Measurements from ENCODE around the gene EFHB. TPM values are rescaled to one million over a fixed set of nuclear protein-coding genes. Genes with fewer than 3 reads are reported as not detected.
"Not testable (repeated sequence)": the region's sequence is repeated elsewhere in the genome, so short reads cannot be mapped to it uniquely, and the experiment has no call there.

EFHB gene
- total RNA-seq, 4 donors from 2014 or later, result 0.80 to 0.88 (median 0.88) TPM; not detected in 1

DNA sequence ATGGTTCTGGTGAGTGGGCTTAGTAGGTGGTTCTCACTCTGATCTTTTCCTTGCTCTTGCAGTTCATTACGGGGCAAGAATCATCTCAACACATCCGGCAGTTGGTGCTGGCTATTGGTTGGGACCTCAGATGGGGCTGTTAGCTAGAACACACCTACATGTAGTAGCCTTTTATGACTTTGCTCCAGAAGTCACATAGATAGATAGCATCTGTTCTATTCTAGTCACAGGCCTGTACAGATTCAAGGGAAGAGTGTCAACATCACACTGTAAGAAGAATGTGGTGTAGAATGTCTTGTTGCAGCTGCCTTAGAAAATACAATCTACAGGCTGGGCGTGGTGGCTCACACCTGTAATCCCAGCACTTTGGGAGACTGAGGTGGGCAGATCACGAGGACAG is 27.9 kb upstream of the EFHB start:
- intact Hi-C loops (cut with DNase I; ENCODE audit: low total_unique reads), result no loop called here
- TF ChIP-seq POLR2A (IDR thresholded peaks at IDR 0.05), result no peak
- TF ChIP-seq, protein P1, sequence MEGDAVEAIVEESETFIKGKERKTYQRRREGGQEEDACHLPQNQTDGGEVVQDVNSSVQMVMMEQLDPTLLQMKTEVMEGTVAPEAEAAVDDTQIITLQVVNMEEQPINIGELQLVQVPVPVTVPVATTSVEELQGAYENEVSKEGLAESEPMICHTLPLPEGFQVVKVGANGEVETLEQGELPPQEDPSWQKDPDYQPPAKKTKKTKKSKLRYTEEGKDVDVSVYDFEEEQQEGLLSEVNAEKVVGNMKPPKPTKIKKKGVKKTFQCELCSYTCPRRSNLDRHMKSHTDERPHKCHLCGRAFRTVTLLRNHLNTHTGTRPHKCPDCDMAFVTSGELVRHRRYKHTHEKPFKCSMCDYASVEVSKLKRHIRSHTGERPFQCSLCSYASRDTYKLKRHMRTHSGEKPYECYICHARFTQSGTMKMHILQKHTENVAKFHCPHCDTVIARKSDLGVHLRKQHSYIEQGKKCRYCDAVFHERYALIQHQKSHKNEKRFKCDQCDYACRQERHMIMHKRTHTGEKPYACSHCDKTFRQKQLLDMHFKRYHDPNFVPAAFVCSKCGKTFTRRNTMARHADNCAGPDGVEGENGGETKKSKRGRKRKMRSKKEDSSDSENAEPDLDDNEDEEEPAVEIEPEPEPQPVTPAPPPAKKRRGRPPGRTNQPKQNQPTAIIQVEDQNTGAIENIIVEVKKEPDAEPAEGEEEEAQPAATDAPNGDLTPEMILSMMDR (IDR thresholded peaks at IDR 0.05), result no peak
- no peak for DNase-seq (ENCODE audit: low spot score in 2 of 2)
- WGBS, 2 donors, result 91 to 92% methylated on average over 4 of the region's 4 CpGs
- H3K4me3 ChIP-seq (ENCODE audit: low read depth, poor library complexity, severe bottlenecking), result no peak overlapping the region

DNA sequence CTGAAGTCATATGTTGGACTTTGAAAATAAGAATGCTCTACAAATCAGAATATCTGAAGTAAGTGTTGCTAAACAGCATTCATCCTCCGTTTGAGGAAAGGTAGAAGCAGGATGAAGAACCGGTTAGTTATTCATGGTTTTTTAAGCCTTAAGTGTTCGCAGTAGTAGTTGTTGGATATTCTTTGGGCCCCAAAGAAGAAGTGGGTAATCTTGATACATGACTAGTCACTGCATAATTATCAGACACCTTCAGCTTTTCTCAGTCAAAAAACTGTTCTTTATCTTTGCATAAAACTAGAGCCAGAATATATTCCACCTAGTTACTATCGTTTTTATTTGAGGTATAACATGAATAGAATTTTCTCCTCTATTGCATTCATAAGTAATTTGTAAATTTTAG is 26.7 kb upstream of the EFHB start:
- H3K4me3 ChIP-seq (ENCODE audit: low read depth, poor library complexity, severe bottlenecking), result no peak overlapping the region
- WGBS, 2 donors, result 78 to 85% methylated on average over 4 of the region's 4 CpGs
- no peak for TF ChIP-seq POLR2A (IDR thresholded peaks at IDR 0.05)
- TF ChIP-seq, protein P1 (IDR thresholded peaks at IDR 0.05), result no peak
- DNase-seq (ENCODE audit: low spot score in 2 of 2), result no peak
- intact Hi-C loops (cut with DNase I; ENCODE audit: low total_unique reads), result no loop called here

DNA sequence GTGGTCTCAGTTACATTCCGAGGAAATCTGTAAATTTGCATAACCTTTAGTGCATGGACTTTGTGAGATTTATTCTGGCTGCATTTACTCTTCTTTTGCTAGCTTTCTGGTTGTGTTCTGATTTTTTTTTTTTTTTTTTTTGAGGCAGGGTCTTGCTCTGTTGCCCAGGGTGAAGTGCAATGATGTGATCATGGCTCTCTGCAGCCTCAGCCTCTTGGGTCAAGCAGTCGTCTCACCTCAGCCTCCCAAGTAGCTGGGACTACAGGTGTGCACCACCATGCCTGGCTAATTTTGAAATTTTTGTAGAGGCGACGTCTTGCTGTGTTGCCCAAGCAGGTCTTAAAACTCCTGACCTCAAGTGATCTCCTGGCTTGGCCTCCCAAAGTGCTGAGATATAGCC is 25.5 kb upstream of the EFHB start:
- TF ChIP-seq POLR2A (IDR thresholded peaks at IDR 0.05), result no peak
- TF ChIP-seq, protein P1 (IDR thresholded peaks at IDR 0.05), result no peak
- intact Hi-C loops (cut with DNase I; ENCODE audit: low total_unique reads), result no loop called here
- WGBS, 2 donors, result 71 to 96% methylated on average over 3 to 4 of the region's 4 CpGs

DNA sequence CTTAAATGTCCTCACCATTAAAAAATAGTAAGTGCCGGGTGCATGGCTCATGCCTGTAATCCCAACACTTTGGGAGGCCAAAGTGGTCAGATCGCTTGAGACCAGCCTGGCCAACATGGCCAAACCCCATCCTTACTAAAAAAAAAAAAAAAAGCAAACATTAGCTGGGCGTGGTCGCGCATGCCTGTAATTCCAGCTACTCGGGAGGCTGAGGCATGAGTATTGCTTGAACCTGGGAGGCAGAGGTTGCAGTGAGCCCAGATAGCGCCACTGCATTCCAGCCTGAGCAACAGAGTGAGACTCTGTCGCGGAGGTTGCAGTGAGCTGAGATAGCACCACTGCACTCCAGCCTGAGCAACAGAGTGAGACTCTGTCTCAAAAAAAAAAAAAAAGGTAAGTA is 23.3 kb upstream of the EFHB start:
- intact Hi-C loops (cut with DNase I; ENCODE audit: low total_unique reads); H3K4me3 ChIP-seq (ENCODE audit: low read depth, poor library complexity, severe bottlenecking); DNase-seq (ENCODE audit: low spot score in 2 of 2): not testable (repeated sequence)
- 89 to 91% methylated on average over 9 of the region's 9 CpGs for WGBS, 2 donors

More for the DNA sequence above, 25.5 kb upstream of the EFHB start:
- DNase-seq (ENCODE audit: low spot score in 2 of 2), result no peak
- no peak overlapping the region for H3K4me3 ChIP-seq (ENCODE audit: low read depth, poor library complexity, severe bottlenecking)

DNA sequence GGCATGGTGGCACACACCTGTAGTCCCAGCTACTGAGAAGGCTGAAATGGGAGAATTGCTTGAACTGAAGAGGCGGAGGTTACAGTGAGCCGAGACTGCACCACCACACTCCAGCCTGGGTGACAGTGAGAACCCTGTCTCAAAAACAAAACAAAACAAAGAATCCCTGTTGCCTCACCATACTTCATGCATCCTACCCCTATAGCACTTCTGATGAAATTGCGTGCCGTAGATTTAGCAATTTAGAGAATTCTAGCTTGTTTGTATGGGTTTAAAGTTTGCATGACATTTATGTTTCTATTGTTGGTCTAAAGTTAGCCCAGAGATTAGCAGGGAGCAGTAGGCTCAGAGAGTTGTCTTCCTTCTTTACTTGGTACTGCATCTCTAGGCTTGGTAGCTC is 20.7 kb upstream of the EFHB start:
- intact Hi-C loops (cut with DNase I; ENCODE audit: low total_unique reads), result no loop called here
- TF ChIP-seq, protein P1 (IDR thresholded peaks at IDR 0.05), result no peak
- TF ChIP-seq POLR2A (IDR thresholded peaks at IDR 0.05), result no peak
- H3K4me3 ChIP-seq (ENCODE audit: low read depth, poor library complexity, severe bottlenecking), result no peak overlapping the region
- 97 to 98% methylated on average over 4 of the region's 4 CpGs for WGBS, 2 donors
- no peak for DNase-seq (ENCODE audit: low spot score in 2 of 2)

DNA sequence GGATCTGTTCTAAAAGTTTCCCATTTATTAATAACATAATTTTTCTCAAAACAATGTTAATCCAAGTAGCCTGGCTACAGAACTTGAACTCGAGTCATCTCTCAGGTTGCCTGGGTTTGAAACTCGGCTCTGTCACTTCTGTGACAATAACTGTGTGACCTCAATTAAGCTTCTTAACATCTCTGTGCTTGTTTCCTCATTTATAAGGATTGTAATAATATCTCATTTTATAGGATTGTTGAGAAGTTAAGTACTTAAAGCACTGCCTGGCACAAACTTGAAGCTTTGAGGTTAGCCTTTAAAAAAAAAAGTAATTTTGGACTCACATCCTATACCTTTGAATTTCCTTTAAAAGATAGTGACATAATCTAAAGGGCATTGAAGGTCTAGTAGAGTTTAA is 16.3 kb upstream of the EFHB start:
- H3K4me3 ChIP-seq (ENCODE audit: low read depth, poor library complexity, severe bottlenecking), result no peak overlapping the region
- WGBS, 2 donors, result 85 to 86% methylated on average over 2 of the region's 2 CpGs
- intact Hi-C loops (cut with DNase I; ENCODE audit: low total_unique reads), result no loop called here
- TF ChIP-seq, protein P1 (IDR thresholded peaks at IDR 0.05), result no peak
- TF ChIP-seq POLR2A (IDR thresholded peaks at IDR 0.05), result no peak
- DNase-seq (ENCODE audit: low spot score in 2 of 2), result no peak

Measured in lower leg skin (tissue), 4 donors.